Activated T-cell treated with anti-CD3 and anti-CD28 coated beads for 1 hour (primary cell): Measurements from ENCODE around the gene SMYD3.
"Not testable (repeated sequence)": the region's sequence is repeated elsewhere in the genome, so short reads cannot be mapped to it uniquely, and the experiment has no call there.

Source experiments
- DNase-seq: peaks from one replicate; pipeline ENCODE4 v3.0.0-alpha.2; 2020; ENCODE audit warnings: low read depth

SMYD3 gene

GRCh38 chr1:245715970-245716369 lies 791.1 kb downstream of the SMYD3 start:
- DNase-seq: no peak

GRCh38 chr1:245715291-245715701 lies 791.8 kb downstream of the SMYD3 start:
- DNase-seq: no peak

GRCh38 chr1:245714027-245714426 lies 793.1 kb downstream of the SMYD3 start:
- DNase-seq: not testable (repeated sequence)

GRCh38 chr1:245710961-245711903 lies 795.8 kb downstream of the SMYD3 start:
- no peak for DNase-seq

DNA sequence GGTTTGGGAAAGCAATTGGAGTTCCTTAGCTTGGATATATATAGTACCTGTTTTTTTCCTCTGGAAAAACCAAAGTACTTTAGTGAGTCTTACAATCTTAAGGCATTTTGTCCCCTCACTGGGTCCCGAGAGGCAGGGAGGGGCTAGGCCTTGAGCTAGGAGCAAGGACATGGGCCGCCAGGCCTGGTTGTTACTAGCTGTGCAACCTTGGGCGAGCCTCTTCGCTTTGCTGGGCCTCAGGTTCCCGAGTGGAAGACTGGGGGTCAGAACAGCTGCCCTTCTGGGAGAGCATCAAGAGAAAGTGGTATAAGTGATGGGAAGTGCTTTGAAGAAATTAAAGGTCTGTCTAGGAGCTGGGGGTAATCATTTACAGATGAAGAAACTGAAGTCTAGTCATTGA lies 799.1 kb downstream of the SMYD3 start:
- no peak for DNase-seq

- no peak for DNase-seq
Measured at GRCh38 chr1:245704765-245705164, 802.3 kb downstream of the SMYD3 start.

- no peak for DNase-seq
Measured at GRCh38 chr1:245704341-245704740, 802.7 kb downstream of the SMYD3 start.

DNA sequence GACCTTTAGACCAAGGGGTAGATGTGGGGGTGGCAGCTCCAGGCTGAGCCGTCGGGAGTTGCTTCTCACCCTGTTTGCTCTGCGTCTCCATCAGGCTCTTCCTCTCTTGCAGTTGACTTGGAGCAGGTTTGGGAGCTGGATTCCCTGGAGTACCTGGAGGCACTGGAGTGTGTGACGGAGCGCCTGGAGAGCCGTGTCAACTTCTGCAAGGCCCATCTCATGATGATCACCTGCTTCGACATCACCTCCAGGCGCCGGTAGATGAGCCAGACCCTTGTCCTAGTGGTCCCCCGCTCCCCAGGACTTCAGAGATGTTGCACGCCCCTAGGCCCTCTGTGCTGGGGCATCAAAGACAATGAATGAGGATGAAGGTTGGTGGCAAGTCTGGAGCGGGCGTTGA lies 804.7 kb downstream of the SMYD3 start:
- DNase-seq: no peak

DNA sequence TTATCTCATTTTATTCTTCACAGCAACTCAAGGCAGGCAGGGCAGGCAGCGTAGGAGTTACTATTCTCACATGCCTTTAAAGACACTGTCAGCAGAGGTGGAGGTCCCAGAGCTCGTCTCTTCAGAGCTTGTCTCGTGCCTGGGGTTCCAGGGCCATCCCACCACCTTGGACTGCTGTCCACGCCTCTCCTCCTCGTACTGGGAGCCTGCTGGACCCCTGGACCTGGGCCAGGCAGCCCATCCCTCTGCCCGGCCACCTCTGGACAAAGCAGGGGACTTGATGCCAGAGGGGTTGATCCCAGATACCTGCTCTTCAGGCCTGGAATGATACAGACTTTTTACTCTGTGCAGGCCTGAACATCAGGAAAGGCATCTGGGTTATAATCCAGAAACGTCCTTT lies 805.4 kb downstream of the SMYD3 start:
- DNase-seq: no peak

- no peak for DNase-seq
Measured at GRCh38 chr1:245700631-245701030, 806.4 kb downstream of the SMYD3 start.
